ENCODE measurements around the gene IRF7.

Gene IRF7

DNA sequence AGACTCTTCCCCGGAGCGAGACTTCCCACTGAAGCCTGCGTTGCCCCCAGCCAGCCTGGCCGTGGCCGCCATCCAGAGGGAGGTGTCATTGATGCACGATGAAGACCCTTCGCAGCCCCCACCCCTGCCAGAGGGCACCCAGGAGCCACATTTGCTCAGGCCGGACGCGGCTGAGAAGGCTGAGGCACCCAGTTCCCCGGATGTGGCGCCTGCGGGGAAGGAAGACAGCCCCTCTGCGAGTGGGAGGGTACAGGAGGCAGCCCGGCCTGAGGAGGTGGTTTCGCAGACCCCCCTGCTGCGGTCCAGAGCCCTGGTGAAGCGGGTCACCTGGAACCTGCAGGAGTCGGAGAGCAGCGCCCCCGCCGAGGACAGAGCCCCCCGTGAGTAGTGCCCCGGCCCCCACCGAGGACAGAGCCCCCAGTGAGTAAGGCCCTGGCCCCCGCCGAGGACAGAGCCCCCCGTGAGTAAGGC is 6.4 kb downstream of the IRF7 start:
- TF ChIP-seq, protein P1, sequence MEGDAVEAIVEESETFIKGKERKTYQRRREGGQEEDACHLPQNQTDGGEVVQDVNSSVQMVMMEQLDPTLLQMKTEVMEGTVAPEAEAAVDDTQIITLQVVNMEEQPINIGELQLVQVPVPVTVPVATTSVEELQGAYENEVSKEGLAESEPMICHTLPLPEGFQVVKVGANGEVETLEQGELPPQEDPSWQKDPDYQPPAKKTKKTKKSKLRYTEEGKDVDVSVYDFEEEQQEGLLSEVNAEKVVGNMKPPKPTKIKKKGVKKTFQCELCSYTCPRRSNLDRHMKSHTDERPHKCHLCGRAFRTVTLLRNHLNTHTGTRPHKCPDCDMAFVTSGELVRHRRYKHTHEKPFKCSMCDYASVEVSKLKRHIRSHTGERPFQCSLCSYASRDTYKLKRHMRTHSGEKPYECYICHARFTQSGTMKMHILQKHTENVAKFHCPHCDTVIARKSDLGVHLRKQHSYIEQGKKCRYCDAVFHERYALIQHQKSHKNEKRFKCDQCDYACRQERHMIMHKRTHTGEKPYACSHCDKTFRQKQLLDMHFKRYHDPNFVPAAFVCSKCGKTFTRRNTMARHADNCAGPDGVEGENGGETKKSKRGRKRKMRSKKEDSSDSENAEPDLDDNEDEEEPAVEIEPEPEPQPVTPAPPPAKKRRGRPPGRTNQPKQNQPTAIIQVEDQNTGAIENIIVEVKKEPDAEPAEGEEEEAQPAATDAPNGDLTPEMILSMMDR (IDR thresholded peaks at IDR 0.05; ENCODE audit: low read depth, low read length): no peak
- no peak for DNase-seq (ENCODE audit: extremely low read depth, low read depth)

DNA sequence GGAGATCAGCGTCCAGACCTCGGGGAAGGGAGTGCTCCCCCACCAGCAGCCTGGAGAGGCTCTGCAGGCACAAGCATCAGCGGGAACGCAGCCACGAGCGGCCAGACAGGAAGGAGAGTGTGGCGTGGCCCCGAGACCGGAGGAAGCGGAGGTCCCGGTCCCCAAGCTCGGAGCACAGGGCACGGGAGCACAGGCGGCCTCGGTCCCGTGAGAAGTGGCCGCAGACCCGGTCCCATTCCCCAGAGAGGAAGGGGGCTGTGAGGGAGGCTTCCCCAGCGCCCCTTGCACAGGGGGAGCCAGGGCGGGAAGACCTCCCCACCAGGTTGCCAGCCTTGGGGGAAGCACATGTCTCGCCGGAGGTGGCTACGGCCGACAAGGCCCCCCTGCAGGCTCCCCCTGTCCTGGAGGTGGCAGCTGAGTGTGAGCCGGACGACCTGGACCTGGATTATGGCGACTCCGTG is 6.9 kb downstream of the IRF7 start:
- TF ChIP-seq, protein P1 (IDR thresholded peaks at IDR 0.05; ENCODE audit: low read depth, low read length): no peak
- no peak for DNase-seq (ENCODE audit: extremely low read depth, low read depth)

DNA sequence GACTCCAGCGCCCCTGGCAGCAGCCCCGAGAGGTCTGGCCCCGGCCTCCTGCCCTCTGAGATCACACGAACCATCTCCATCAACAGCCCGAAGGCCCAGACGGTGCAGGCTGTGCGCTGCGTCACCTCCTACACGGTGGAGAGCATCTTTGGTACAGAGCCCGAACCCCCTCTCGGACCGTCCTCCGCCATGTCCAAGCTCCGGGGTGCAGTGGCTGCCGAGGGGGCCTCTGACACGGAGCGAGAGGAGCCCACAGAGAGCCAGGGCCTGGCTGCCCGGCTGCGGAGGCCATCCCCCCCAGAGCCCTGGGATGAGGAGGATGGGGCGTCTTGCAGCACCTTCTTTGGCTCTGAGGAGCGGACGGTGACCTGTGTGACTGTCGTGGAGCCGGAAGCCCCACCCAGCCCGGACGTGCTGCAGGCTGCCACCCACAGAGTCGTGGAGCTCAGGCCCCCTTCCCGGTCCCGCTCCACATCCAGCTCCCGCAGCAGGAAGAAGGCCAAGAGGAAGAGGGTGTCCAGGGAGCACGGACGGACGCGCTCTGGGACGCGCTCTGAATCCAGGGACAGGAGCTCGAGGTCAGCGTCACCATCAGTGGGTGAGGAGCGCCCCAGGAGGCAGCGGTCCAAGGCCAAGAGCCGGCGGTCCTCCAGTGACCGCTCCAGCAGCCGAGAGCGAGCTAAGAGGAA is 7.6 kb downstream of the IRF7 start:
- no peak for DNase-seq (ENCODE audit: extremely low read depth, low read depth)
- TF ChIP-seq, protein P1 (IDR thresholded peaks at IDR 0.05; ENCODE audit: low read depth, low read length): no peak

DNA sequence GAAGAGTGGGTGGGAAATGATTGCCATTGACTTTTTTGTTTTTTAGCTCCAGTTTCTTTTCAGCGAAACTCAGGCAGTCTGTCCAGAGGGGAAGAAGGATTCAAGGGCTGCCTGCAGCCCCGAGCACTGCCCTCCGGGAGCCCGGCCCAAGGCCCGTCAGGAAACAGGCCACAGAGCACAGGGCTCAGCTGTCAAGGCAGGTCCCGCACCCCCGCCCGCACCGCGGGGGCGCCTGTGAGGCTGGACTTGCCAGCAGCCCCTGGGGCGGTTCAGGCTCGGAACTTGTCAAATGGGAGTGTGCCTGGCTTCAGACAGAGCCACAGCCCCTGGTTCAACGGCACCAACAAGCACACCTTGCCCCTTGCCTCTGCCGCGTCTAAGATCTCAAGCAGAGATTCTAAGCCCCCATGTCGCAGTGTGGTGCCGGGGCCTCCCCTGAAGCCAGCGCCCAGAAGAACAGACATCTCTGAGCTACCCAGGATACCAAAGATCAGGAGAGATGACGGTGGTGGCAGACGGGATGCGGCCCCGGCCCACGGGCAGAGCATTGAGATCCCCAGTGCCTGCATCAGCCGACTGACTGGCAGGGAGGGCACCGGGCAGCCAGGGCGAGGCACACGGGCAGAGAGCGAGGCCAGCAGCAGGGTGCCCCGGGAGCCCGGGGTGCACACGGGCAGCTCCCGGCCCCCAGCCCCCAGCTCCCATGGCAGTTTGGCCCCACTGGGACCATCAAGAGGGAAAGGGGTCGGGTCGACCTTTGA is 8.6 kb downstream of the IRF7 start:
- TF ChIP-seq, protein P1 (IDR thresholded peaks at IDR 0.05; ENCODE audit: low read depth, low read length): no peak
- no peak for DNase-seq (ENCODE audit: extremely low read depth, low read depth)

DNA sequence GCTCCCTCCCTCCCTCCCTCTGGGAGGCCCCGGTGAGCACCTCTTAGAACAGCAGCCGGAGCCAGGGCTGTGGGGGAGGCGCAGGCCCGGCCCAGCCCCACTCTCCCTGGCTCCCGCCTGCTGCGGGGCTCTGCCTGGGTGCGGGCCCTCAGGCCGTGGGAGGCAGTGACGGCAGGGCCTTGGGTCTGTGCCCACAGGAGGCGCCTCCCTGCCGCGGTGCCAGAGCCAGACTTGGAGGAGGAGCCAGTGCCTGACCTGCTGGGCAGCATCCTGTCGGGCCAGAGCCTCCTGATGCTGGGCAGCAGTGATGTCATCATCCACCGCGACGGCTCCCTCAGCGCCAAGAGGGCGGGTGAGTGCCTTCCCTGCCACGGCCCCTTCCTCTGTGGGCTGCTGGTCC is 9.5 kb downstream of the IRF7 start:
- TF ChIP-seq, protein P1 (IDR thresholded peaks at IDR 0.05; ENCODE audit: low read depth, low read length): no peak
- no peak for DNase-seq (ENCODE audit: extremely low read depth, low read depth)

DNA sequence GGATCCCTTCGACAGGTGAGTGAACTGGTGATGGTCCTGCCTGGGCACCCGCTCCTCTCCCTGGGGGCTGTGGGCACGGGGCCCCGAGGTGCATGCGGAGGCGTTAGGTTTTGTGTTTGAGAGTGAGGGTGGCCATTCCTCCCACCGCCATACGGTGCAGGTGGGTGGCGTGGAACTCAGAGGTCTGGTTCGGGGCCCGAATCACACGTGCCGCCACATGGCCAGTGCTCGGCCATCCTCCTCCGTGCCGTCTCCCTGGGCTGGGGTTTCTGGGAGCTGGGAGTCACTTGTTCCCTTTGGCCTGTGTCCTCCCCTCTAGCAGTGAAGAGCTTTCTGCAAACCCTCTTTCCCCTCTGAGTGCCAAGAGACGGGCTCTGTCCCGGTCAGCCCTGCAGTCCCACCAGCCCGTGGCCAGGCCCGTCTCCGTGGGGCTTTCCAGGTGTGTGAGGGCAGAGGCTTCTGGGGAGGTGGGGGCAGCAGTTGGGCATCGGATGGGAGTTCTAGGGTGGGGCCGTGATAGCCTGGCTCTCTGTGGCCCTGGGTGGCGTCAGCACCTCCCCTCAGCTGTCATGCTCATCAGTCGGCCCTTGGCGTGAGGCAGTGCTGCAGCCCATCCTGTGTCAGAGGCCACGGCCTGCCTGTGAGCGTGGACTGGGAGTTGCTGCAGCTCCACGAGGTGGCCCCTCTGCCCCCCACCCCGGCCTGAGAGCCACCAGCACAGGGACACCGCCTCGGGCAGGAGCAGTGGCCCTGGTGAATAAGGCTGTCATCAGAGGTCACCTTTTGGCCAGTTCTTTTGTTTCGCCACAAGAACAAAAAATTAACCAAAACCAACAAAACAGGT is 10.2 kb downstream of the IRF7 start:
- TF ChIP-seq, protein P1 (IDR thresholded peaks at IDR 0.05; ENCODE audit: low read depth, low read length): no peak
- DNase-seq (ENCODE audit: extremely low read depth, low read depth): no peak
